22Rv1 (cell line): ENCODE data around the gene OCIAD2.
"Not testable (repeated sequence)": the region's sequence is repeated elsewhere in the genome, so short reads cannot be mapped to it uniquely, and the experiment has no call there.

Experiments
- H3K27ac ChIP-seq: fragments of 450-650 bp; 2 replicates; pipeline ENCODE4 v1.5.1; 2017
- ZFX ChIP-seq: fragments of 450-650 bp; IDR thresholded peaks from 2 replicates; pipeline ENCODE4 v1.6.1; 2017; ENCODE audit warnings: antibody characterized with exemption, borderline replicate concordance
- TF ChIP-seq, protein P1 (sequence below): fragments of 450-650 bp; IDR thresholded peaks from 2 replicates; pipeline ENCODE4 v1.5.1; 2017; ENCODE audit warnings: mild to moderate bottlenecking

OCIAD2 gene

GRCh38 chr4:48899950-48900349, 6.6 kb downstream of the OCIAD2 start:
- H3K27ac ChIP-seq: no peak overlapping the region

GRCh38 chr4:48899432-48899749, 7.2 kb downstream of the OCIAD2 start:
- TF ChIP-seq, protein P1, sequence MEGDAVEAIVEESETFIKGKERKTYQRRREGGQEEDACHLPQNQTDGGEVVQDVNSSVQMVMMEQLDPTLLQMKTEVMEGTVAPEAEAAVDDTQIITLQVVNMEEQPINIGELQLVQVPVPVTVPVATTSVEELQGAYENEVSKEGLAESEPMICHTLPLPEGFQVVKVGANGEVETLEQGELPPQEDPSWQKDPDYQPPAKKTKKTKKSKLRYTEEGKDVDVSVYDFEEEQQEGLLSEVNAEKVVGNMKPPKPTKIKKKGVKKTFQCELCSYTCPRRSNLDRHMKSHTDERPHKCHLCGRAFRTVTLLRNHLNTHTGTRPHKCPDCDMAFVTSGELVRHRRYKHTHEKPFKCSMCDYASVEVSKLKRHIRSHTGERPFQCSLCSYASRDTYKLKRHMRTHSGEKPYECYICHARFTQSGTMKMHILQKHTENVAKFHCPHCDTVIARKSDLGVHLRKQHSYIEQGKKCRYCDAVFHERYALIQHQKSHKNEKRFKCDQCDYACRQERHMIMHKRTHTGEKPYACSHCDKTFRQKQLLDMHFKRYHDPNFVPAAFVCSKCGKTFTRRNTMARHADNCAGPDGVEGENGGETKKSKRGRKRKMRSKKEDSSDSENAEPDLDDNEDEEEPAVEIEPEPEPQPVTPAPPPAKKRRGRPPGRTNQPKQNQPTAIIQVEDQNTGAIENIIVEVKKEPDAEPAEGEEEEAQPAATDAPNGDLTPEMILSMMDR: no peak
- no peak for TF ChIP-seq ZFX
- no peak overlapping the region for H3K27ac ChIP-seq

More at GRCh38 chr4:48899950-48900349, 6.6 kb downstream of the OCIAD2 start:
- no peak for TF ChIP-seq ZFX
- TF ChIP-seq, protein P1: no peak

DNA sequence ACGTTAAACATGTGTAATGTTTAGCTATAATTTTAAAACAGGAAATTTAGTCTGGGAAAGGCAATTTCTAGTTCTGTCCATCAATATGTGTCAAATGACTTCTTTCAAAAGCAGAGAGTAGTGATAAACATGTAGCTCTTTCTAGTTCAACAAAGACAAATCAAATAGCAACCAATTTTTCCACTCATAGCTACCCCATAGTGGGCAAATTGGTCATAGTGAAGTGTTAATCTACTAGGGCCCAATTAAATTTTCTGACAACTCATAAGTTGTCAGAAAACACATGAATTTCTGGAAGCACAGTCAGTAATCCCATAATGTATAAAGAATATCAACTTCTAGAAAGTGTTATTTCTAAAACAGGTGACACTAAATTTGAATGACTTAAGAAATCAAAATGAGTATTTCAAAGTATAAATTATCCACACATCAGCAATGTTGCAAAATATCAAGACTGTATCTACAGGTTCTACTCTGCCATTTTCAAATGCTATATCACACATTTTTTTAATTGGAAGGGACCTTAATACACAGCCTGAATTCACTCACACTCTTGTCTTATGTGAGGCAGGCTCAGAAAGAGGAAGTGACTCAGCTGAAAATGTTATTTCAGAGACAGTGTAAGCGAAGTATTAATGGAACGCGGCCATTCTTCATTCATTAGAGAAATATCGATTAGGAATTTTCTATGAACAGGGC, 7.7 kb downstream of the OCIAD2 start:
- TF ChIP-seq ZFX: no peak
- TF ChIP-seq, protein P1: no peak
- no peak overlapping the region for H3K27ac ChIP-seq

GRCh38 chr4:48896845-48897244, 9.7 kb downstream of the OCIAD2 start:
- TF ChIP-seq ZFX: no peak
- TF ChIP-seq, protein P1: no peak
- H3K27ac ChIP-seq: no peak overlapping the region

GRCh38 chr4:48891028-48891619, 15.4 kb downstream of the OCIAD2 start:
- no peak for TF ChIP-seq ZFX
- TF ChIP-seq, protein P1: no peak
- H3K27ac ChIP-seq: no peak overlapping the region

DNA sequence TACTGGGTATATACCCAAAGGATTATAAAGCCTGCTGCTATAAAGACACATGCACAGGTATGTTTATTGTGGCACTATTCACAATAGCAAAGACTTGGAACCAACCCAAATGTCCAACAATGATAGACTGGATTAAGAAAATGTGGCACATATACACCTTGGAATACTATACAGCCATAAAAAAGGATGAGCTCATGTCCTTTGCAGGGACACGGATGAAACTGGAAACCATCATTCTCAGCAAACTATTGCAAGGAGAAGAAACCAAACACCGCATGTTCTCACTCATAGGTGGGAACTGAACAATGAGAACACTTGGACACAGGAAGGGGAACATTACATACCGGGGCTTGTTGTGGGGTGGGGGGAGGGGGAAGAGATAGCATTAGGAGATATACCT, 16.8 kb downstream of the OCIAD2 start:
- H3K27ac ChIP-seq: not testable (repeated sequence)

DNA sequence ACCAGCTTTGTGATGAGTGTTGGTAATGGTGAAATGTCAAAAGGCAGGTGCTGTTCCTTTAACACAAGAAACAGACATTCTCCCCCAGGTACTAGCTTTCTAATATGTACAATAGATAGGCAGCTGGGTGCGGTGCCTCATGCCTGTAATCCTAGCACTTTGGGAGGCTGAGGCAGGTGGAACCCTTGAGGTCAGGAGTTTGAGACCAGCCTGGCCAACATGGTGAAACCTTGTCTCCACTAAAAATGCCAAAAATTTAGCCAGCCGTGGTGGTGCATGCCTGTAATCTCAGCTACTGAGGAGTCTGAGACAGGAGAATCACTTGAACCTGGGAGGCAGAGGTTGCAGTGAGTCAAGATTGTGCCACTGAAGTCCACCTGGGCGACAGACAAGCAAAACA, 24.9 kb downstream of the OCIAD2 start:
- not testable (repeated sequence) for H3K27ac ChIP-seq

DNA sequence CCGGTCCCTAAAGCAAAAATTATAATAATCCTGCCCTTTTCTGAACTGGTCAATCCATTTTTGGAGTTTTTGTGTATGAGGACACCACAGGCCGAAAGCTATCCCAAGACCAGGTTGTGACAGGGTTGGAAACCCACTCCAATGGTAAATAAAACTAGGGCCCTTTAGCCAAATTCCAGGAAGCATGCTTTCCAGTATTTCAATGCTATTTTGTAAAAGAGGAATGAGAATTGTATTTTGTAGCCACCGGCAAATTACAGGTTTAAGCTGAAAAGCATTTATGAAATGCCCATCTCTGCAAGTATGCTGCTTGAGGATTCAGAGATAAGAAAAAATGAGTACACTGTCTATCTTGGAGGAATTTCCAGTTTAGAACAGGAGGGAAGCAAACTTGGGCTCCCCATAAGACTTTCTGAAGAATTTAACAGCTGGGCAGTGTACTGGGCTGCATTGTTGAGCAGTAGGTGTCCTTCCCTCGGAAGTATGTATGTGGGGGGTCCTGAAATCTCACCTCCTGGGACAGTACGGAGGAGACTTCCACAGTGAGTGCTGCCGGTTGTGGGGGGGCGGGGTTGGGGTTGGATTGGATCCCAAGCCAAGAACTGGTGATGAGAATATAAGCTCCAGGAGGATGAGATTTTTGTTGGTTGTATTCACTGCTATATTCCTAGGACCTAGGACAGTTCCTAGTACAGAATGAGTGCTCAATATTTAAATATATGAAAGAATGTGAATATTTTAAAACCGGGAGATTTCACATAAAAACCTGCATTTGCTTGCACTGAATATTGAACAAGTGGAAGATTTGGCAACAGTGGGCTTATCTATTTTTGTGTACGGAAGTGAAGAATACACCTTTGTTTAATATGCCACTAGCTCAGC, 26.8 kb downstream of the OCIAD2 start:
- H3K27ac ChIP-seq: no peak overlapping the region
- TF ChIP-seq ZFX: no peak
- TF ChIP-seq, protein P1: no peak
